Activated T-cell treated with anti-CD3 and anti-CD28 coated beads, Interleukin-2, amount 50 U/mL, for 4 hours (primary cell): ENCODE measurements around the gene TCEAL1. TPM values are rescaled to one million over a fixed set of nuclear protein-coding genes. Genes with fewer than 3 reads are reported as not detected.

Experiments used
- total RNA-seq, 3 donors: library from RNA; stranded (reverse); gene quantifications; one replicate each; pipeline ENCODE4 v1.2.1, GENCODE V29; 2021

TCEAL1 gene
- total RNA-seq, 3 donors from 2014 or later, result 5.3 to 5.5 (median 5.4) TPM

Other genes with a start within 250 kb of the TCEAL1 start
- under 1 TPM in 2 of 3 donors, not detected in 1; 0.13 to 0.14 TPM for gene RAB40A, start 109.5 kb upstream of the TCEAL1 start, total RNA-seq
- gene TCEAL4, start 43.5 kb upstream of the TCEAL1 start, total RNA-seq, result 10 to 100 TPM; 10.6 to 14.7 (median 10.8) TPM
- 1 to 10 TPM; 2.5 to 4.3 (median 2.5) TPM for gene TCEAL3, start 21.0 kb upstream of the TCEAL1 start, total RNA-seq
- gene MORF4L2, start 57.7 kb downstream of the TCEAL1 start, total RNA-seq, result 100 to 1,000 TPM; 196 to 207 (median 204) TPM
- gene TMEM31, start 81.9 kb downstream of the TCEAL1 start, total RNA-seq, result not detected
- not detected for gene PLP1, start 147.9 kb downstream of the TCEAL1 start, total RNA-seq
- under 1 TPM; 0.24 to 0.30 (median 0.28) TPM for gene RAB9B, start 203.3 kb downstream of the TCEAL1 start, total RNA-seq